ENCODE measurements around the gene GAREM1. TPM values are rescaled to one million over a fixed set of nuclear protein-coding genes. Genes with fewer than 3 reads are reported as not detected.

The GAREM1 gene
- polyA plus RNA-seq, 1 of the 3 experiments (the other 2 are of a cell fraction): 2.8 TPM

DNA sequence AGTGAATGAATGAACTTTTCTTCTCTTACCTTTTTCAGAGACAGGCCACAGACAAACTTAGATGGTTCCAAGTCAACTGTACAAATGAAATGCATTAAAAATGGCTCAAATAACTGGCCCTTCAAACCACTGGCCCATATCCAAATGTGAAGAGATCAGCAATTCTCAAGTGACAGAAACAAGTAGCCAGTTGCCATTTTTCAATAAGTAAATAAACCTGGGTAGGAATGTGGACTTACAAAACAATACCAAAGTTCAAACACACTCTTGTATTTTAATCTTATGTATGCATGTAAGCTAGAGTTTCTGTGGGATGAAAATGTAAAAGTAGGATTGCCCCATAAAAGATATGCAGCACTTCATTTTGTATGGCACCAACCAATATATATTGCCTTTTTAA is 151.6 kb downstream of the GAREM1 start:
- ChIA-PET CTCF (interaction anchor here (1.4 kb wide), 1 partner anchor 151 kb away, joined by 4 read pairs; the partner anchor contains the start of gene GAREM1), POLR2A (no interaction called here)
- TF ChIP-seq ELF1 (IDR thresholded peaks at IDR 0.05) (no peak), POLR2AphosphoS5 (IDR thresholded peaks at IDR 0.05; ENCODE audit: low read depth, low read length) (no peak), JUND (IDR thresholded peaks at IDR 0.05) (no peak), TCF12 (IDR thresholded peaks at IDR 0.05) (no peak), TEAD4 (IDR thresholded peaks at IDR 0.05; ENCODE audit: borderline replicate concordance, insufficient read depth) (no peak), YY1 (IDR thresholded peaks at IDR 0.05; ENCODE audit: low read depth) (no peak), TAF1 (IDR thresholded peaks at IDR 0.05; ENCODE audit: borderline replicate concordance, low read depth, low read length) (no peak), FOXM1 (IDR thresholded peaks at IDR 0.05; ENCODE audit: low read depth) (no peak), CHD2 (IDR thresholded peaks at IDR 0.05; ENCODE audit: low read length, partially characterized antibody) (no peak), MXI1 (IDR thresholded peaks at IDR 0.05; ENCODE audit: low read depth, low read length) (no peak), RAD21 (IDR thresholded peaks at IDR 0.05; ENCODE audit: low read length) (no peak), EZH2phosphoT487 (IDR thresholded peaks at IDR 0.05; ENCODE audit: borderline replicate concordance, low read depth) (no peak)
- TF ChIP-seq, protein P1, sequence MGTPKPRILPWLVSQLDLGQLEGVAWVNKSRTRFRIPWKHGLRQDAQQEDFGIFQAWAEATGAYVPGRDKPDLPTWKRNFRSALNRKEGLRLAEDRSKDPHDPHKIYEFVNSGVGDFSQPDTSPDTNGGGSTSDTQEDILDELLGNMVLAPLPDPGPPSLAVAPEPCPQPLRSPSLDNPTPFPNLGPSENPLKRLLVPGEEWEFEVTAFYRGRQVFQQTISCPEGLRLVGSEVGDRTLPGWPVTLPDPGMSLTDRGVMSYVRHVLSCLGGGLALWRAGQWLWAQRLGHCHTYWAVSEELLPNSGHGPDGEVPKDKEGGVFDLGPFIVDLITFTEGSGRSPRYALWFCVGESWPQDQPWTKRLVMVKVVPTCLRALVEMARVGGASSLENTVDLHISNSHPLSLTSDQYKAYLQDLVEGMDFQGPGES (IDR thresholded peaks at IDR 0.05; ENCODE audit: low read depth, low read length): no peak
- TF ChIP-seq, protein P2, sequence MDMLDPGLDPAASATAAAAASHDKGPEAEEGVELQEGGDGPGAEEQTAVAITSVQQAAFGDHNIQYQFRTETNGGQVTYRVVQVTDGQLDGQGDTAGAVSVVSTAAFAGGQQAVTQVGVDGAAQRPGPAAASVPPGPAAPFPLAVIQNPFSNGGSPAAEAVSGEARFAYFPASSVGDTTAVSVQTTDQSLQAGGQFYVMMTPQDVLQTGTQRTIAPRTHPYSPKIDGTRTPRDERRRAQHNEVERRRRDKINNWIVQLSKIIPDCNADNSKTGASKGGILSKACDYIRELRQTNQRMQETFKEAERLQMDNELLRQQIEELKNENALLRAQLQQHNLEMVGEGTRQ (IDR thresholded peaks at IDR 0.05; ENCODE audit: borderline replicate concordance, low read depth, low read length): no peak
- TF ChIP-seq, protein P3, sequence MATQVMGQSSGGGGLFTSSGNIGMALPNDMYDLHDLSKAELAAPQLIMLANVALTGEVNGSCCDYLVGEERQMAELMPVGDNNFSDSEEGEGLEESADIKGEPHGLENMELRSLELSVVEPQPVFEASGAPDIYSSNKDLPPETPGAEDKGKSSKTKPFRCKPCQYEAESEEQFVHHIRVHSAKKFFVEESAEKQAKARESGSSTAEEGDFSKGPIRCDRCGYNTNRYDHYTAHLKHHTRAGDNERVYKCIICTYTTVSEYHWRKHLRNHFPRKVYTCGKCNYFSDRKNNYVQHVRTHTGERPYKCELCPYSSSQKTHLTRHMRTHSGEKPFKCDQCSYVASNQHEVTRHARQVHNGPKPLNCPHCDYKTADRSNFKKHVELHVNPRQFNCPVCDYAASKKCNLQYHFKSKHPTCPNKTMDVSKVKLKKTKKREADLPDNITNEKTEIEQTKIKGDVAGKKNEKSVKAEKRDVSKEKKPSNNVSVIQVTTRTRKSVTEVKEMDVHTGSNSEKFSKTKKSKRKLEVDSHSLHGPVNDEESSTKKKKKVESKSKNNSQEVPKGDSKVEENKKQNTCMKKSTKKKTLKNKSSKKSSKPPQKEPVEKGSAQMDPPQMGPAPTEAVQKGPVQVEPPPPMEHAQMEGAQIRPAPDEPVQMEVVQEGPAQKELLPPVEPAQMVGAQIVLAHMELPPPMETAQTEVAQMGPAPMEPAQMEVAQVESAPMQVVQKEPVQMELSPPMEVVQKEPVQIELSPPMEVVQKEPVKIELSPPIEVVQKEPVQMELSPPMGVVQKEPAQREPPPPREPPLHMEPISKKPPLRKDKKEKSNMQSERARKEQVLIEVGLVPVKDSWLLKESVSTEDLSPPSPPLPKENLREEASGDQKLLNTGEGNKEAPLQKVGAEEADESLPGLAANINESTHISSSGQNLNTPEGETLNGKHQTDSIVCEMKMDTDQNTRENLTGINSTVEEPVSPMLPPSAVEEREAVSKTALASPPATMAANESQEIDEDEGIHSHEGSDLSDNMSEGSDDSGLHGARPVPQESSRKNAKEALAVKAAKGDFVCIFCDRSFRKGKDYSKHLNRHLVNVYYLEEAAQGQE (IDR thresholded peaks at IDR 0.05; ENCODE audit: low read depth, low read length): no peak
- TF ChIP-seq, protein P4, sequence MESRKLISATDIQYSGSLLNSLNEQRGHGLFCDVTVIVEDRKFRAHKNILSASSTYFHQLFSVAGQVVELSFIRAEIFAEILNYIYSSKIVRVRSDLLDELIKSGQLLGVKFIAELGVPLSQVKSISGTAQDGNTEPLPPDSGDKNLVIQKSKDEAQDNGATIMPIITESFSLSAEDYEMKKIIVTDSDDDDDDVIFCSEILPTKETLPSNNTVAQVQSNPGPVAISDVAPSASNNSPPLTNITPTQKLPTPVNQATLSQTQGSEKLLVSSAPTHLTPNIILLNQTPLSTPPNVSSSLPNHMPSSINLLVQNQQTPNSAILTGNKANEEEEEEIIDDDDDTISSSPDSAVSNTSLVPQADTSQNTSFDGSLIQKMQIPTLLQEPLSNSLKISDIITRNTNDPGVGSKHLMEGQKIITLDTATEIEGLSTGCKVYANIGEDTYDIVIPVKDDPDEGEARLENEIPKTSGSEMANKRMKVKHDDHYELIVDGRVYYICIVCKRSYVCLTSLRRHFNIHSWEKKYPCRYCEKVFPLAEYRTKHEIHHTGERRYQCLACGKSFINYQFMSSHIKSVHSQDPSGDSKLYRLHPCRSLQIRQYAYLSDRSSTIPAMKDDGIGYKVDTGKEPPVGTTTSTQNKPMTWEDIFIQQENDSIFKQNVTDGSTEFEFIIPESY (IDR thresholded peaks at IDR 0.05; ENCODE audit: borderline replicate concordance, low read depth): no peak
- TF ChIP-seq, protein P5, sequence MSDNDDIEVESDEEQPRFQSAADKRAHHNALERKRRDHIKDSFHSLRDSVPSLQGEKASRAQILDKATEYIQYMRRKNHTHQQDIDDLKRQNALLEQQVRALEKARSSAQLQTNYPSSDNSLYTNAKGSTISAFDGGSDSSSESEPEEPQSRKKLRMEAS (IDR thresholded peaks at IDR 0.05; ENCODE audit: low read depth): no peak
- TF ChIP-seq, protein P6, sequence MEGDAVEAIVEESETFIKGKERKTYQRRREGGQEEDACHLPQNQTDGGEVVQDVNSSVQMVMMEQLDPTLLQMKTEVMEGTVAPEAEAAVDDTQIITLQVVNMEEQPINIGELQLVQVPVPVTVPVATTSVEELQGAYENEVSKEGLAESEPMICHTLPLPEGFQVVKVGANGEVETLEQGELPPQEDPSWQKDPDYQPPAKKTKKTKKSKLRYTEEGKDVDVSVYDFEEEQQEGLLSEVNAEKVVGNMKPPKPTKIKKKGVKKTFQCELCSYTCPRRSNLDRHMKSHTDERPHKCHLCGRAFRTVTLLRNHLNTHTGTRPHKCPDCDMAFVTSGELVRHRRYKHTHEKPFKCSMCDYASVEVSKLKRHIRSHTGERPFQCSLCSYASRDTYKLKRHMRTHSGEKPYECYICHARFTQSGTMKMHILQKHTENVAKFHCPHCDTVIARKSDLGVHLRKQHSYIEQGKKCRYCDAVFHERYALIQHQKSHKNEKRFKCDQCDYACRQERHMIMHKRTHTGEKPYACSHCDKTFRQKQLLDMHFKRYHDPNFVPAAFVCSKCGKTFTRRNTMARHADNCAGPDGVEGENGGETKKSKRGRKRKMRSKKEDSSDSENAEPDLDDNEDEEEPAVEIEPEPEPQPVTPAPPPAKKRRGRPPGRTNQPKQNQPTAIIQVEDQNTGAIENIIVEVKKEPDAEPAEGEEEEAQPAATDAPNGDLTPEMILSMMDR (IDR thresholded peaks at IDR 0.05): no peak
- no peaks in the 10 kb centered on the region for H3K27me3 ChIP-seq (ENCODE audit: insufficient read depth)
- H4K20me1 ChIP-seq (ENCODE audit: insufficient read depth): no peaks in the 10 kb centered on the region
- peak overlapping the region in 1 of 2 experiments; percentile 85; a peak in 1 of 4 replicates for H3K27ac ChIP-seq (ENCODE audit: low read depth in 2 of 2, low read length in 1 of 2)
- H3K9me3 ChIP-seq: no peaks in the 10 kb centered on the region
- peaks cover 0 to 19% of the 10 kb centered on the region in 2 experiments; a peak in 2 of 4 replicates for H3K4me1 ChIP-seq (ENCODE audit: control insufficient read depth in 1 of 2, insufficient read depth in 2 of 2, low read depth in 1 of 2, low read length in 1 of 2)
- no peak overlapping the region for H3K9ac ChIP-seq
- H3K79me2 ChIP-seq (ENCODE audit: insufficient read depth): no peaks in the 10 kb centered on the region
- no peaks in the 10 kb centered on the region for H3K36me3 ChIP-seq (replicated peaks in 1 of 2; ENCODE audit: control insufficient read depth in 1 of 2, insufficient read depth in 2 of 2, low read length in 1 of 2)
- no peak for DNase-seq
- no peaks in the 10 kb centered on the region for H3K9me2 ChIP-seq
- no peak overlapping the region for H3K4me3 ChIP-seq (ENCODE audit: low read depth in 2 of 2, low read length in 1 of 2)
- no peak overlapping the region for H3K4me2 ChIP-seq
- H2AFZ ChIP-seq (ENCODE audit: low read depth): no peak overlapping the region
- H3F3A ChIP-seq (replicated peaks; ENCODE audit: insufficient read depth): peaks cover 16% of the 10 kb centered on the region
